Limb (tissue), 2 donors: ENCODE results near the gene AGAP1.

Experiments used
- DNase-seq, 2 donors: peaks; one replicate each; pipeline ENCODE4 v3.0.0-alpha.2; 2016; ENCODE audit errors: extremely low spot score in 2 of 2

The AGAP1 gene

DNA sequence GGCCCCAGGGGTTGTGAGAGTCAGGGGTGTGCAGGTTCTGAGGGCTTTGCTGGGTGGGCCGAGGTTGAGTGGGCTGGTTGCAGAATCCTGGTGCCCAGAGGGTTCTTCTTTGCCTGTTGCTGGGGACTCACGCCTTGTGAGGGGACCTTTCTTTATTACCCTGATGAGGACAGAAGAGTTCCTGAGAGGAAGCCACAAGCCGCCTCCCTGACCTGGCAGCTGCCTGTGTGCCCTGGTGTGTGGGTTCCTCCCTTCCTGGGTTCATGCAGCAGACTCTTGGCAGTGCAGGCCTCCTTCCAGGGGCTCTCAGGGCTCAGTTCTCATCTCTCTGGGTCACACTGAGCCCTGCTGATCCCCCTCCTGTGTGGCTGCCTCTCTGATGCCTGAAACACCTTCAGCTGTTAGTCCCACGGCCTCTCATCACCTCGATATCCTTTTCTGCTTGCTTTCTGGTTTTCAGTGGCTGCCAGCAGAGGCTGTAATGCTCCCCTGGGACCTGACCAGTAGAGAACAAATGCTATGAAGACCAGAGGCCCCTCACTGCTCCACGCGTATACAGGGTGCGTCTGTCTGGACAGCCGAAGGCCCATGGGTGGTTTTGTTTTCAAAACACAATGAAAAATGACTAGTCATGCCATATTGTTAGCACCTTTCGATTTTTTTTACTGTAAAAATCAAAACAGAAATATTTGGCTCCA is 191.3 kb downstream of the AGAP1 start:
- DNase-seq: no peak

DNA sequence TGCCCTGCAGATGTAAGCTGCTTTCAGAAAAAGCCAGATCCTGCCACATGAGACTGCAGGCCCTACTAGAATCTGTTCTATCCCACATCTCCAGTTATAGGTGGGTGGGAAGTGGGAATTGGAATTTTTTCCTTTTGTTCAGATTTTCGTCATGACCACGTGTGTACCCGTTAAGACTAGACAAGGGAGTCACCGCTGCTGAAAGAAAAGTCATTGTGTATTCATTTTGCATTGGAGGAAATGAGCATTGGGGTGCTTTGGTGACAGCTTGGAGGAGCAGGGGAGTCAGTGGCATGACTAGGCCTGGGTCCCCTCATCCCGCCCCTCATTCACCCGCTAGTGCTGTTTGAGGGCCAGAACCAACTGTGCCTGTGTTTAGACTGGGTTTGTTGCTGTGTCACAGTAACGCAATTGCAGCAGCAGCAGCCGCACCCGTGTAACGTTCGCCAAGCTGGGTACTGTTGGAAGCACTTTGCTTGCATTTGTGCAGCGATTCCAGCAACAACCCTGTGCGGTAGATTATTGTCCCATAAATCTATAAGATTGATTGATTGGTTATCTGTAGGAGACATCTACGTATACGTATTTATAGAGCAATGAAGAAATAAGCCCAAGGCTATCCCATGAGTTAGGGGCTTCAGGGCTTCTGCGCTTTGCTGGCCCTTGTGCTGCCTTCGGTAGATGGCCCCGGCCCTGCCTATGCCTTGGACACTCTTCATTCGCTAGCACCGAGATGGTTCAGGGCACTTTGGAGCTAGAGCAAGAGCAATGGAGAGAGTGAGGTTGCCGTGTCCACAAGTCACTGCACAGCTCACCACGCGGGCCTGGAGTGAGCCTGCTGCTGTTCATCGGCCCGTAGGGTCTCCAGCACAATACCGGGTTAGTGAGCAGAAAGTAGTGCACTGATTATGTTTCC is 194.9 kb downstream of the AGAP1 start:
- no peak for DNase-seq

DNA sequence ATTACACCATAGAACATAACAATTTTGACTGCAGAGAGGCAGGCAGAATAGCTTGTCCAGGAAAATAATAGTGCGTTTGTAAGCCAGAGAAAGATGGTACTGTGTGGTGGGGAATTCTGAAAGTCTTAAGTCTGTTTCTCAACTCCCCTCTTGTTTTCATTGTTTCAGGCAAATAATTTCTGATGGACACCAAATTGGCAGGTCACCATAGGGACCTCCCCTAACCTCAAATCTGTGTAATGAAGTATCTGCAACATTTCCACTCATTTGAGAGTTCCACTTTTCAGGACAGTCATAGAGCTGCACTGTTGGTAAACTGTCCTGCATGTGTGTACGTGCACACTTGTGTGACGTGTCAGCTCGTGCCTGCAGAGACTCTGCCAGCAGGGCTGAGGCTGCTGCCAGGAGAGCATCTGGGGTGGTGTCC is 195.6 kb downstream of the AGAP1 start:
- DNase-seq: no peak

DNA sequence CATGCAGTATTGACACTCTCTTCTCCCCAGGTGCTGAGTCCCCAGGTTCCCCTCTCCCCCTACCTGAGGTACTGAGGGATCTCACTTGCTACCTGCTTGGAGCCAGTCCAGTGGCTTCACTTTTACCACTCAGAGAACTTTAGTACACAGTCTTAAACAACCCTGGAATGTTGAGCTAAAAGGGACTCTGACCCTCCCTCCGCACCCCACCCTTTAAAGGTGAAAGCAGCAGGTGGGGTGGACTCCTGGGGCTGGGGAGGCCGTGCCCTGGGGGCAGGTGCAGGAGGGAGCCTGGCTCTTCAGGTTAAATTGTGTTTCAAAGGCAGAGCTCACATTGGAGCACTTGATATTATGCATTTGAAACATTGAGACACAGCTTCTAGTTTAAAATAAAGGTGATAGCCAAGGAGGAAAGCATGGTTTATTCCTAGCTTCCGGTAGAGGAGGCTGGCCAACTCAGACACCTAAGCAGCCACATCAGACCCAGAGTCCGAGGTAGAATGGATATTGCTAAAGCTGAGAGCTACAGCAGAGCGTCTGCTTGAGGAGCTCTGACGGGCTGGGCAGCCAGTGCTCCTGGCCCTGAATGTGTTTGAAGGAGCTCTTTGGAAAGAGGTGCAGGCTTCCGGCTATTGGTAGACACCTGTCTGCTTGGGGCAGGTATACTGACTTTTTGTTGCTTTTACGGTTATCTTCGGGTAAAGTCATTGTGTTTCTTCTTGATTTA is 196.4 kb downstream of the AGAP1 start:
- DNase-seq: no peak

DNA sequence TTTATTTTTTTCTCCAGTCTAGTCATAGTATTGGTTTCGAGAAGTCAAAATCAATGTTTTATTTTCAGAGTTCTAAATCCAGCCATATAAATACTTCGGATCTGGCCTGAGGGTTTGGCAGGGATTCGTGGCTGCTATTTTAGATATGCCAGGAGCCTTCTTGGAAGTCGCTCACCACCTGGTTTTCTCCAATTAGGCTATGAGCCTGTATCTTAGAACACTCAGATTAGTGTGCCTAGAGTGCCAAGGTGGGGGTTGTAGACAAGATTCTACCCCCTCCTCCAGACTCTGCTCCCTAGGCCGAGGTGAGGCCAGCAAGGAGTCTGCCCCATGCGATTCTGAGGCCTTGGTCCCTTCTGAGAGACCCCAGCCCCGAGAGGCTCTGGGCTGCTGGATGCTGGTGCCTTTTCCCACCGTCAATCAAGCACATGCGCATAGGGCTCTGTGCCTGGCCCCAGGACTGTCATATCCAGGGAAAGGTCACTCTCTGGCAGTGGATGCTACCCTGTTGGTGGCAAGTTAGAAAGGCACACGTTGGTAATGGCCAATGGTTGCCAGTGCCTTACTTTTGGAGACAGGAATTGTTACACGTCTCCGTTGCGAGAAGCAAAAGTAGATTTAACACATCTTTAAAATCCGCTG is 197.1 kb downstream of the AGAP1 start:
- no peak for DNase-seq

DNA sequence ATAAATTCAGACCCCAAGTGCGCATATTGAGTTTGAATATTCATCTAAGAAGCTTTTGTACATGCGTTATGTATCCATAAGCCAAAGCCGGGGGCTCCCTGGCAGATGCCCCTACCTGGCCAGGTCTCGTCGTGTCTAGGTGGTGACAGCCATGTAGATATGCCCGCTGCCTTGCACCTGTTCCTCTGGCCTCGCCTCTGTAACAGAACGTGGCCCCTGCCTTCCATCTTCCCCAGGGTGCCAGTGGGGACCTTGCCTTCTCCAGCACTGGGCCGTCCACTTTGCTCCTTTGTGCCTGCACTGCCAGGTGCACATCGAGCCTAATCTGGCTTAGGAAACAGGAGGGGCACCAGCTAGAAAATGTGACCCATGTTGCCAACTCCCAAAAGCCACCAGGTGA is 198.2 kb downstream of the AGAP1 start:
- DNase-seq: no peak

DNA sequence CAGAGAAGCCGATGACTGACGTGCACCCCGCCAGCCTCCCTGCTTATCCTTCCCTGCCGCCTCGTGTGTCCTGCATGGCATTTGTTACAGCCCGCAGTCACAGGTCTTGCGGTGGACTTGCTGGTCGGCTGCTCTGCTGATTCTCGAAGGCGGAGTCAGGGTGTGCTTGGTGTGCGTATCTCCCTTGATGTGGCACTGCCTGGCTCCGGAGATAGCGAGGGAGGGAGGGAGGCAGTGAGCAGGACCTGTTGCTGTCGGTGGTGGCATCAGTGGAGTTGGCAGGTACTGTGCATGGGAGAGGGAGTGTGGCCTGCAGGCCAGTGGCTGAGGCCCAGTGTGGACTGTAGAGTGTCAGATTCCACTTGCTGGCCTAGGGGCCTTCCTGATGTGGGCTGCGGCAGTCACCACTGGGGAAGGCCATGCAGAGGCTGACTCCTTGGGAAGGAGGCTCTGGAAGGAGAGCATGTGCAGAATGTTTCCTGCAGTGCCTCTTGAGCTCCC is 198.9 kb downstream of the AGAP1 start:
- no peak for DNase-seq

DNA sequence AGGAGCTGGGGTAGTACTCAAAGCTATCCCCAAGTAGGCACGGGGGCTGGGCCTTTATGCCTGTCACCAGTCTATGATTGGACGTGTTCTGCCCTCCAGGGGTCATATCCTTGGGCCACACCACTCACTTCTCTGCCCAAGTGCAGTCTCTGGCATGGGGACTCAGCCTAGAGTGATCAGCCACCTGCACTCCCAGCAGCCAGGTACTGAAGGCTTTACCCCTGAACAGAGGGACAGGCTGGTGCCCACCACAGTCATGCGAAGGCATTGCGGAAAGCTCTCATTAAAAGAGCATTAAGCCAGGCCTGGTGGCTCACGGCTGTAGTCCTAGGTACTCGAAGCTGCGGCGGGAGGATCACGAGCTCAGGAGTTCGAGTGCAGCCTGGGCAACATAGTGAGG is 199.4 kb downstream of the AGAP1 start:
- DNase-seq: no peak

DNA sequence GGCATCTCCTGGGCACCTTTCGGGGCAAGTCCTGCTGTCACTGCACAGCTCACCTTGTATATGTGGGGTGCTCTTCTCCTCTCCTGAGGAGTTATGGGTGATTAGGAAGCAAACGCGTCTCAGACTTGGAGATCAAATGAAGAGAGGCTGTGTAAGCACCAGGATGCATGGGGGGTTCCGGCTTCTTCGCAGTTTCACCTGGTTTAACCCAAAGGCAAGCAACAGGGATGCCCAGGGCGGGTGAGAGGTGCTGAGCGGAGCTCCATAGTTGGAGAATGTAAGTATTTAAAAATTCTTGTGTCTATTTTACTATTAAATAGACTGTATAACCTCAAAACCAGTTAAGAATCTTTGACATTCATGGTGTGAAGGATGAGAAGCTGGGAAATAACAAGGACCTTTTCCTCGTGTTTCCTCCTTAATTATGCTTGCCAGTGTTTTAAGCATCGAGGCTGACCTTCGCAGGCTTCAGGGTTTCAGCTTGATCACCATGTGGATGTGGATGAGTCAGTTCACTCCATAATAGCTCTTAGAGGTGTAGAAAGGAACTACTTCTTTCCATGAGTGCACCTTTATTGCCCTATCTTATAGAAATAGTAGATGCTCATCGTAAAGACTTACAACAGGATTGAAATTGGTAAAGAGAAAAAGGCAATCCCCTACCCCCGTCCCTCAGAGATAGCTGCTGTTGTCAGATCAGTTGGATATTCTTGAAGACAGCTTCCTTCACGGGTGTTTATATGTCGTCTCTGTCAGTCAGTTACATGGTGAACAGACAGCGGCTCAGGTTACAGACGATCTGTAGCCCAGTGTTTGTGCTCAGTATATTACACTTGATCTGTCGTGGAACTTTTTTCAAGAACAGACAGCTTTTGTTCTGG is 201.1 kb downstream of the AGAP1 start:
- DNase-seq: no peak

DNA sequence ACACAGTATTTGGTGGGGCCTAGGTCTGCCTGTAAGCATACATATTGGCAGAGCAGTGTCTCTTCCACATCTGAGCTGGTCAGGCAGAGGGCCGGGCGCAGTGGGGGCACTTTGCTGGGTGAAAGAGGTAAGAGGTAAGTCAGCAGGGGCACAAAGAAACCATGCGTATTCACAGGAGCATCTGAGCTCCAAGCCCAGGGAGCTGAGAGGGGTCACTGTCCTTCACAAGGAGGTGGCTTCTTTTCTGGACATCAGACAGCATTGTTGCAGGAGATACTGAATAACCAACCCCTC is 201.7 kb downstream of the AGAP1 start:
- no peak for DNase-seq

DNA sequence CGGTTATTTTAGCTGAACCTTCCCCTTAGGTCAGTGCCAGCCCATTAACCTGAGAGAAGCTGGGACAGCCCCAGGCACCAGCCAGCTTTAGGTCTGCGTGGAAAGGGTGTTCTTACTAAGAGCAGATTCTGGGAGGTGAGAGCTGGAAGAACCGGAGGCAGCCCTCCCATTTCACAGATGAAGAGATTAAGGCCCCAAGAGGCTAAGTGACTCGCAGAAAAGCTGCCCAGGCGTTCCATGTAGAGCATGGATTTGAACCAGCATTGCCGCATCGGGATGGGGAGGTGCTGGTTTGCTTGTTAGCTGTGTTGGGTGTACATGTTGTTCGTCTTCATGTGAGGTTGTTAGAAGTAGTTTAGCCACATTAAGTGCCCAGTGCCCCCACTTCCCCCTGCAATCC is 203.2 kb downstream of the AGAP1 start:
- no peak for DNase-seq

DNA sequence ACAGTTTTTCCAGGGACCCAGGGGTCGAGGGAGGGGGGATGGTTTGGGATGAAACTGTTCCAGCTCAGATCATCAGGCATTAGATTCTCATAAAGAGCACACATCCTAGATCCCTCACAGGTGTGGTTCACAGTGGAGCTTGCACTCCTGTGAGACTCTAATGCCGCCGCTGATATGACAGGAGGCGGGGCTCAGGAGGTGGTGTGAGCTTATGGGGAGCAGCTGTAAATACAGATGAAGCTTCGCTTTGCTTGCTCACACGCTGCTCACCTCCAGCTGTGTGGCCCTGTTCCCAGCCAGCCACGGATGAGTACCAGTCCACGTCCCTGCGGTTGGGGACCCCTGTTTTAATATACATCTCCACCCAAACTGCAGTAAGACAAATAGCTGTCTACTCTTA is 204.2 kb downstream of the AGAP1 start:
- no peak for DNase-seq

DNA sequence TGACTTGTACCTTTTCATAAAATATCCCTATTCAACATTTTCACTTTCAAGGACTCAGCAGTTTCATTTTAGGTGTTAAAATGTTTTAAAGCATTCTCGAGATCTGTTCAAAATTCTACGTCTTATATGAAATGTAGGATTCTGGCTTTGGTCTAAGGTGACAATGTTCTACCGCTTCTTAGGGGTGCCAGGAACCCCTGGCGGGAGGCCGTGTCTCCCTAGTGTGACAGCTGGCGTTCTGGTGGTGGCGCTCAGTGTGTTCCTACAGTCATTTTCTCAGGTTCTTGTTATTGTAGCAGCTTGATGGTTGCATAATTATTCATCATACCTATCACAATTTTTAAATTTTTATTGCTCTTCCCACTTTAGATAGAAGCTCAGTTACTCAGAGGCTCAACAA is 204.6 kb downstream of the AGAP1 start:
- no peak for DNase-seq

DNA sequence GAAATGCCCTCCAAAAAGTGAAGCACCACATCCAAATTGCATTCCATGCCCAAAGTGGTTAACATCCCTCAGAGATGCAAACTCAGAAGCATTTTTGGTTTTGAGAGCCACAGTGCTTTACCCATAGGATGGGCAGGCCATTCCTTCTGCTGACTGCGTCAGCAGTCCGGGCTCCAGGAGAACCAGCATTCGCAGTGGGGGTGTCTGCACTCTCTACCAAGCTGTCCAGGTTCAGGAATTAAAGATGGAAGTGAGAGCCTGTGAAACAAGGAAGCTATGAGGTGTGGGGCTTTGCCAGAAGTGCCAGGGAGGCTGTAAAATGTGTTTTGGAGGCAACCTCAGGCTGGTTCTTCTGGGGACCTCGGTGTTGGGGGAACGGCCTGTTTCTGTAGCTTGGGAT is 205.7 kb downstream of the AGAP1 start:
- DNase-seq: no peak

DNA sequence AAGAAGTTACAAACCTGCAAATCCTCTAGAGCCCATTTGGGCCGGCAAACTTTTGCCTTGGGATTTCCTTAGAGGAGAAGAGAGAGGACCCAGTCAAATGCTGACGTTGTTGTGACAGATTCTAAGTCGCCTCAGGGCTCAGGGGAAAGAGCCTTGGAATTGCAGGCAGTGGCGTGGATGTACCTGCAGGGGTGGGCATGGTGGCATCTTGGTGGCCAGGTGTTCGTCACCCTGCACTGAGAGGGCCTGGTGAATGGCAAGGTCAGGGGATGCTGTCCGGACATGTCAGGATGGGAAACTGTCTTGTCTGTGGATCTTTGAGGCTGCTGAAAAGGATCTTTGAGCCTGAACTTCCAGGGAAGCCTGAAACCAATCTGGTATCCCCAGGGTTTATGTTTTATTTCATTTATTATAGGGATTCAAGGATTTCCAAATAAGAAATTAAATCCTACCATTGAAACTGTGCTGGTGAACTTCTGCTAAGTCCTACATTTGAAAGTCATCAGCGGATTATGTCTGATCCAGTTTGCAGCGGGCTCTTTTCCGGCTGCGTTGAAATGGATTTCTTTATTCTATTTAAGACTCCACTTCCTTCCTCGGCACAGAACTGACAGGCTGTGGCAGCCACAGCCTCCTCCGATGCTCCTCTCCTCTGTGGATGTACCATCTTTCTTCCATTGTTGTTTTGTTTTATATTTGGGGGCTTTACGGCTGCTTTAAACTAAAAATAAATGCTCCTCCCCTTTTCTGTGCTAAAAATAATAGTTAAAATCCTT is 207.6 kb downstream of the AGAP1 start:
- no peak for DNase-seq

DNA sequence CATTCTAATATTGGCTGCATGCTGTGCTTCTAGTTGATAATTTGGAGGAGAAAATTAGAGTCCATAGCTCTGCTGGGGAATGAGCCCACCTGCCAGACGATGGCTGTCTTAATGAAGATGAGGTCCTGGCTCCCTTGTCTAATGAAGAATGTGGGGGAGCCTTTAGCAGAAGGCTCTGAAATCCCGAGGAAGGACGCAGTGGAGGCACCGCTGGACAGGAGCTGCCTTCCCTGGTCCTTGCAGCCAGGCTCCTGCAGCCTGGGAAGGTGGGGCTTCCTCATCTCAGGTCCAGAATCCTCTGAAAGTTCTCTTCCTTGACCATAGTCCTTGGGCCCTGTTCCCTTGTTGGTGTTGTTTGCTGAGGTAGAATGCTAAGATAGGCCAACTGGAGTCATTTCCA is 208.3 kb downstream of the AGAP1 start:
- DNase-seq: no peak

DNA sequence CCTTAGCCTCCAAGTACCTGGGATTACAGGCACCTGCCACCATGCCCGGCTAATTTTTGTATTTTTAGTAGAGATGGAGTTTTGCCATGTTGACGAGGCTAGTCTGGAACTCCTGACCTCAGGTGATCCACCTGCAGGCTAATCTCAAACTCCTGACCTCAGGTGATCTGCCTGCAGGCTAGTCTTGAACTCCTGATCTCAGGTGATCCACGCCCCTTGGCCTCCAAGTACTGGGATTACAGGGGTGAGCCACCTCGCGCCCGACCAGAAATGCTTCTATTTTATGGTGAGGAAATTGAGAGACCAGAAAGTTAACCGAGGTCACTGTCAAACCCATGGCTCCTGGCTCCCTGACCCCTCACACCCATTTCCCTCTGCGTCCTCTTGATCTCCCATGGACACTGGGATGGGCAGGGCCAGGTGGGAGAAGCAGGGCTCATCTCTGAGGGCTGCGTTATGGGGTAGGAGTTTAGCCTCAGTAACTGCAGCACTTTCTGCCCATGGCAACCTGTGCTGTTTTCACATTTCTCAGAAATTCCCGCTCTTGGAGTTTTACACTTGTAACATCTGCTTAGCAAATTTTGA is 210.0 kb downstream of the AGAP1 start:
- DNase-seq: no peak

DNA sequence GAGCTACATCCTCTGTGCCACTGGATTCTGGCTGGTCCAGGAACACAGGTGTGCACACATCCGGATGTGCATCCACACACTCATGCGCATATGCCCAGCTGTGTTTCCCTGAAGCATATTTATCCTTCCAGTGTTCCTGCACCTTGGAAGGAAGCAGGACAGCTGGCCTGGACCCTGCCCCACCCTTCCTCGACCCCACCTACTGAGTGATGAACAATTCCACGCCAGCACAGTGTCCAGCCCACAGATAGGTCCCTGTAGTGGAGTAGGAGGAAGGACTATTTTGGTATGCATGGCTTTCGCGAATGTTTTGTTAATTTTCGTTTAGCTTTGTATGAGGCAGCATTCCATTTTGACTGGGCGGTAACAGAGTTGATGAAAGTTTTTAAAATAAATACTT is 211.5 kb downstream of the AGAP1 start:
- no peak for DNase-seq

DNA sequence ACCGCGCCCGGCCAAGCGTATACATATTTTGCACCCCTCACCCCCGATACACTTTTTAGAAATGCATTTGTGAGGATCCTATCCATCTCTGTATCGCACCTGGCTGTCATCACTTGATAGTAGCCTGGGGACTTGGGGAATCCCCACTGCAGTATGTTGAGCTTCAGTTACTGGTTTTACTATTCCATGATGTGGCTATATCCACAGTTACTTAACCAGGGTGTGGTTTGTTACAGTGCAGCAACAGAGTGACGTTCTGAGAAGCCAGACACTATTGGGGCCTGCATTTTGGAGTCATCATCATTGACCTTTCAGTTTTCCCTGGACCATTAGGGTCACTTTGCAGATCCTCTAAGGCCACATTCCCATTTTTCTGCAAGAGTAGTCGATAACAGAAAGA is 212.7 kb downstream of the AGAP1 start:
- DNase-seq: no peak
